Esophagus squamous epithelium (tissue), 5 donors: ENCODE data around the gene YIPF1. TPM values are rescaled to one million over a fixed set of nuclear protein-coding genes. Genes with fewer than 3 reads are reported as not detected.

Experiments
- DNase-seq: peaks from one replicate; lab custom pipeline; 2025; lab: John Stamatoyannopoulos, UW
- H3K27ac ChIP-seq, 4 donors: fragments of 200-600 bp; sonication (generic); one replicate each; pipeline ENCODE4 v1.5.1; 2016 to 2019; ENCODE audit warnings: mild to moderate bottlenecking in 1 of 4
- H3K27me3 ChIP-seq, 4 donors: fragments of 200-600 bp; sonication (generic); 1 replicate in 3 of 4; 2 replicates in 1 of 4; pipeline versions ENCODE4 v1.5.1 to v1.6.0; 2017 to 2021; ENCODE audit warnings: antibody characterized with exemption in 1 of 4
- H3K36me3 ChIP-seq, 3 donors: fragments of 200-600 bp; sonication (generic); one replicate each; pipeline ENCODE4 v1.5.1; 2016 to 2019
- H3K4me1 ChIP-seq, 3 donors: fragments of 200-600 bp; sonication (generic); one replicate each; pipeline ENCODE4 v1.5.1; 2017 to 2019
- H3K4me3 ChIP-seq, 4 donors: fragments of 200-600 bp; sonication (generic); 1 replicate in 3 of 4; 2 replicates in 1 of 4; pipeline ENCODE4 v1.5.1; 2016 to 2019; ENCODE audit warnings: mild to moderate bottlenecking in 2 of 4, moderate library complexity in 1 of 4
- H3K9me3 ChIP-seq, 3 donors: fragments of 200-600 bp; sonication (generic); one replicate each; pipeline ENCODE4 v1.5.1; 2016 to 2019
- POLR2A ChIP-seq, 4 donors: fragments of 450-650 bp; IDR thresholded peaks; one replicate each; pipeline ENCODE4 v1.6.1; 2017; ENCODE audit warnings: antibody characterized with exemption in 4 of 4, mild to moderate bottlenecking in 4 of 4, moderate library complexity in 3 of 4
- WGBS, 2 donors: methylation state at CpG; one replicate each; pipeline ENCODE4 v1.1.5; 2018; 5-methylcytosine and 5-hydroxymethylcytosine counted together
- intact Hi-C: fragments of 100-400 bp; cut with DNase I; formaldehyde crosslinking; loops from one replicate; pipeline ENCODE4 v1.15.0; 2022
- small RNA-seq, 4 donors: library from RNA; depleted of rRNA; stranded (forward); fragments of <200 nt; gene quantifications; one replicate each; pipeline ENCODE3, GENCODE V24; 2016
- total RNA-seq, 4 donors: library from RNA; depleted of rRNA; stranded (reverse); fragments of >200 nt; gene quantifications; one replicate each; pipeline ENCODE4 v1.1.0, GENCODE V29; 2016
- TF ChIP-seq, protein P1 (sequence below), 6 experiments: fragments of 450-650 bp in 4 of 6; fragments of 200-600 bp in 2 of 6; sonication (generic) in 2 of 6; IDR thresholded peaks; one replicate each; pipeline ENCODE4 v1.5.1; 2016 to 2019; ENCODE audit warnings: antibody characterized with exemption in 6 of 6, mild to moderate bottlenecking in 4 of 6, moderate library complexity in 4 of 6
- donor health status: DM: yes; HTN: yes; CAD: no.

YIPF1 gene
- total RNA-seq, 4 donors from 2014 or later, result 15.8 to 25.3 (median 17.0) TPM

DNA sequence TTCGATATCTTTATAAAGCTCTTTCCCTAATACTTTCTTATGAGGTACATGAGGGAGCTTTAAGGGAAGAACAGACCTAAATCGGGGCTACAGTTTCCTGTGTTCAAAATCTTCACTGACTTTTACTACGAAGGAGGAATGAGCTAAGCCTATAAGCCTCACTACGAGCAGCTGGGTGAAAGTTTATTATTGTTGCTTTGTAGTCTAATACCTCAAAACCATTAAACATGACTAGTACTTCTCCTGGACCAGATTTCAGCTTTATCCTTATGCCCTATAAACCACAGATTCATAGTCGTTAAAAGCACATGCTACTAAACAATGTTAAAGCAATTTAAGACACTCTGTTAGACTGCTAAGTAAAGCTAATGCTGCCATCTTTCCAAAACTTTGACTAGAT, 81.7 kb downstream of the YIPF1 start:
- DNase-seq, result no peak
- Histone ChIP-seq H3K36me3 (peaks cover 0 to 72% (median 5%) of the 10 kb centered on the region in 3 donors), H3K27me3 (no peaks in the 10 kb centered on the region), H3K4me1 (no peaks in the 10 kb centered on the region), H3K4me3 (no peak overlapping the region), H3K9me3 (no peaks in the 10 kb centered on the region), H3K27ac (no peak overlapping the region)
- TF ChIP-seq, protein P1, sequence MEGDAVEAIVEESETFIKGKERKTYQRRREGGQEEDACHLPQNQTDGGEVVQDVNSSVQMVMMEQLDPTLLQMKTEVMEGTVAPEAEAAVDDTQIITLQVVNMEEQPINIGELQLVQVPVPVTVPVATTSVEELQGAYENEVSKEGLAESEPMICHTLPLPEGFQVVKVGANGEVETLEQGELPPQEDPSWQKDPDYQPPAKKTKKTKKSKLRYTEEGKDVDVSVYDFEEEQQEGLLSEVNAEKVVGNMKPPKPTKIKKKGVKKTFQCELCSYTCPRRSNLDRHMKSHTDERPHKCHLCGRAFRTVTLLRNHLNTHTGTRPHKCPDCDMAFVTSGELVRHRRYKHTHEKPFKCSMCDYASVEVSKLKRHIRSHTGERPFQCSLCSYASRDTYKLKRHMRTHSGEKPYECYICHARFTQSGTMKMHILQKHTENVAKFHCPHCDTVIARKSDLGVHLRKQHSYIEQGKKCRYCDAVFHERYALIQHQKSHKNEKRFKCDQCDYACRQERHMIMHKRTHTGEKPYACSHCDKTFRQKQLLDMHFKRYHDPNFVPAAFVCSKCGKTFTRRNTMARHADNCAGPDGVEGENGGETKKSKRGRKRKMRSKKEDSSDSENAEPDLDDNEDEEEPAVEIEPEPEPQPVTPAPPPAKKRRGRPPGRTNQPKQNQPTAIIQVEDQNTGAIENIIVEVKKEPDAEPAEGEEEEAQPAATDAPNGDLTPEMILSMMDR (IDR thresholded peaks at IDR 0.05), result no peak
- TF ChIP-seq POLR2A (IDR thresholded peaks at IDR 0.05), result no peak
- intact Hi-C loops, result no loop called here
- WGBS, 2 donors, result 67 to 80% methylated on average over 5 of the region's 5 CpGs

DNA sequence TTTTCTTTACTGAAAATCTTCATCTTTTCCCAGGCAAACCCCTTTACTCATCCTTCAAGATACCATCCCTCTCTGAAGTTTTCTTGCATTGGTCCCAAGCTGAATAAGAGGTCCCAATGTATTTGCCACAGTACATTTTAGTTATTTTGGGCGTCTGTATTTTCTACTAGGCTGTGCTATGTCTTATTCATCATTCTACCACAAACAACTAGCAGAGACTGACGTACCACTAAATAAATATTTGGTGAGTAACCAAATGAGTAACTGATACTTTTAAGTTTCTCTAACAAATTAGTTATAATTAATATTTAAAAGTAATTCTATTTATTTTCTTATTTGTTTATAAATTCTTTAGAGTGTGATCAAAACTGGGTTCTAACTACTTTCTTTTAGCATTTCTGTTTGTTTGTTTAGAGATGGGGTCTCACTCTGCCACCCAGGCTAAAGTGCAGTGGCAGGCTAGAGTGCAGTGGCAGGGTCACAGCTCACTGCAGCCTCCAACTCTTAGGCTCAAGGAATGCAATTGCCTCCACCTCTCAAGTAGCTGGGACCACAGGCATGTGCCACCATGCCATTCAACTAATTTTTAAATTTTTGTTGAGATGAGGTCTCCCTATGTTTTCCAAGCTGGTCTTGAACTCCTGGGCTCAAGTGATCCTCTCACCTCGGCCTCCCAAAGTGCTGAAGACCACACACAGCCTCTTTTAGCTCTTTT, 84.6 kb downstream of the YIPF1 start:
- WGBS, 2 donors, result 89 to 93% methylated on average over 3 of the region's 3 CpGs
- H3K4me3 ChIP-seq, result no peak overlapping the region
- no peak for TF ChIP-seq POLR2A (IDR thresholded peaks at IDR 0.05)
- TF ChIP-seq, protein P1 (IDR thresholded peaks at IDR 0.05), result no peak
- H3K36me3 ChIP-seq, result peaks cover 0 to 82% (median 5%) of the 10 kb centered on the region in 3 donors
- no peaks in the 10 kb centered on the region for H3K27me3 ChIP-seq
- DNase-seq, result no peak
- H3K9me3 ChIP-seq, result no peaks in the 10 kb centered on the region
- intact Hi-C loops, result no loop called here
- no peak overlapping the region for H3K27ac ChIP-seq
- H3K4me1 ChIP-seq, result no peaks in the 10 kb centered on the region

DNA sequence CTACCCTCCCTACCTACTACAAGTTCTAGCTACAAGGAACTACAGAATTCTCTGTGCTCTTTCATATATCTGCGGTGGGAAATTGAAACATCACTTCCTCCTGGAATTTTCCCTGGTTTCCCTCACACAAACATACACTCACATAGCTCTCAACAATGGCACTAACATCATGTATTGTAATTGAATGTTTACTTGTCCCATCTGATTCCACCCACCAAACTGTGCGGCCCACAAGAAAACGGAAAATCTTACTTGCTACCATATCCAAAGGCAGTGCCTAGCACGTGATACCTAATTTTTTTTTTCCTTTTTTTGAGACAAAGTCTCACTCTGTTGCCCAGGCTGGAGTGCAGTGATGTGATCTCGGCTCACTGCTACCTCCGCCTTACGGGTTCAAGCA, 85.4 kb downstream of the YIPF1 start:
- Histone ChIP-seq H3K9me3 (no peaks in the 10 kb centered on the region), H3K36me3 (peaks cover 0 to 86% (median 8%) of the 10 kb centered on the region in 3 donors), H3K27ac (no peak overlapping the region), H3K4me1 (no peaks in the 10 kb centered on the region), H3K4me3 (no peak overlapping the region), H3K27me3 (no peaks in the 10 kb centered on the region)
- DNase-seq, result no peak
- no peak for TF ChIP-seq POLR2A (IDR thresholded peaks at IDR 0.05)
- TF ChIP-seq, protein P1 (IDR thresholded peaks at IDR 0.05), result no peak
- WGBS, 2 donors, result 95% methylated on average over 7 of the region's 7 CpGs
- intact Hi-C loops, result no loop called here

Small RNAs within 50 kb of the gene (small RNA-seq; reads per million reads assigned to genes)
- gene AL049745.1, result 0 reads per million in 4 donors

Other genes with a start within 250 kb of the YIPF1 start
- under 1 TPM in 1 of 4 donors, not detected in 3; 0.57 TPM for gene GLIS1, start 150.6 kb downstream of the YIPF1 start, total RNA-seq
- gene NDC1, start 51.5 kb downstream of the YIPF1 start, total RNA-seq, result 10 to 100 TPM in 3 of 4 donors, 1 to 10 TPM in 1; 7.2 to 29.1 (median 21.0) TPM
- gene DIO1, start 4.4 kb upstream of the YIPF1 start, total RNA-seq, result not detected
- 10 to 100 TPM; 11.7 to 24.6 (median 17.1) TPM for gene IFT25, start 55.9 kb upstream of the YIPF1 start, total RNA-seq
- gene LRRC42, start 56.6 kb upstream of the YIPF1 start, total RNA-seq, result 10 to 100 TPM; 18.7 to 24.3 (median 23.3) TPM
- gene LDLRAD1, start 128.4 kb upstream of the YIPF1 start, total RNA-seq, result 1 to 10 TPM in 1 of 4 donors, under 1 TPM in 1, not detected in 2; 0.49 to 1.4 TPM
- 100 to 1,000 TPM; 166 to 356 (median 232) TPM for gene TMEM59, start 163.4 kb upstream of the YIPF1 start, total RNA-seq
- 1 to 10 TPM; 1.9 to 4.3 (median 3.2) TPM for gene TCEANC2, start 163.8 kb upstream of the YIPF1 start, total RNA-seq